Activated B cell treated with CpG ODN at 0.5 μM for 24 hours (primary cell): ENCODE measurements around the gene GRK2. TPM values are rescaled to one million over a fixed set of nuclear protein-coding genes. Genes with fewer than 3 reads are reported as not detected.

ENCODE experiments used
- ATAC-seq: fragments of 200-7000 bp; cut with Tn5 transposase; one replicate; pipeline ENCODE4 v1.10.0; 2021; ENCODE audit warnings: low read depth, mild to moderate bottlenecking, moderate library complexity
- CTCF ChIA-PET: fragments of 350-600 bp; sonication (Branson Sonifier 250); formaldehyde crosslinking; loops from one replicate; lab custom pipeline; 2021; ENCODE audit warnings: antibody characterized with exemption; lab: Charles Lee
- POLR2A ChIA-PET: fragments of 350-600 bp; sonication (Branson Sonifier 250); formaldehyde crosslinking; loops from one replicate; lab custom pipeline; 2021; ENCODE audit warnings: antibody characterized with exemption; lab: Charles Lee
- DNase-seq: peaks from one replicate; pipeline ENCODE4 v3.0.0; 2022
- H3K27ac Mint-ChIP-seq: one replicate; pipeline ENCODE4 v1.8.0; 2020; ENCODE audit warnings: mixed read lengths
- H3K27me3 Mint-ChIP-seq: one replicate; pipeline ENCODE4 v1.8.0; 2021; ENCODE audit warnings: mixed read lengths
- H3K36me3 Mint-ChIP-seq: one replicate; pipeline ENCODE4 v1.8.0; 2021; ENCODE audit warnings: low read depth, mixed read lengths
- H3K4me1 Mint-ChIP-seq: one replicate; pipeline ENCODE4 v1.8.0; 2021; ENCODE audit warnings: mixed read lengths
- H3K4me3 Mint-ChIP-seq: one replicate; pipeline ENCODE4 v1.8.0; 2020; ENCODE audit warnings: mild to moderate bottlenecking, mixed read lengths
- H3K9me3 Mint-ChIP-seq: one replicate; pipeline ENCODE4 v1.8.0; 2020; ENCODE audit warnings: mixed read lengths
- intact Hi-C: fragments of 100-400 bp; cut with micrococcal nuclease; formaldehyde crosslinking; loops from one replicate; pipeline ENCODE4 v1.15.1; 2024
- total RNA-seq: library from RNA; stranded (reverse); gene quantifications from 2 replicates; pipeline ENCODE4 v1.2.3, GENCODE V29; 2022
- TF ChIP-seq, protein P1 (sequence below): fragments of 200-600 bp; IDR thresholded peaks from one replicate; pipeline ENCODE4 v1.8.0; 2022; ENCODE audit warnings: antibody characterized with exemption, mild to moderate bottlenecking

GRK2 gene
- total RNA-seq, 1 donor from 2014 or later: 175 TPM

DNA sequence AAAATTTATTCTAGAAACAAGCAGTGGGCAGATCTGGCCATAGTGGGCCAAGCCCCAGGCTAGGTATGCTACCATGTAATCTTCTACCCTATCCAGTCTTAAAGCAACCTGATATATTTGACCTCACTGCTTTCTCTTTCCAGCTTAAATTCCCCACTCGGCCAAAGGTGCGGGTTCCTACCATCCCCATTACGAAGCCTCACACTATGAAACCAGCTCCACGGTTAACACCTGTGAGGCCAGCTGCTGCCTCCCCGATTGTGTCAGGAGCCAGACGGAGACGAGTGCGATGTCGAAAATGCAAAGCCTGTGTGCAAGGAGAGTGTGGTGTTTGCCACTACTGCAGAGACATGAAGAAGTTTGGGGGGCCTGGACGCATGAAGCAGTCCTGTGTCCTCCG is 21.2 kb upstream of the GRK2 start:
- Mint-ChIP-seq H3K4me1 (peaks cover 37% of the 10 kb centered on the region), H3K27me3 (no peaks in the 10 kb centered on the region), H3K9me3 (no peaks in the 10 kb centered on the region), H3K36me3 (peaks cover 88% of the 10 kb centered on the region), H3K4me3 (no peak overlapping the region), H3K27ac (peak overlapping the region; percentile 69)
- TF ChIP-seq, protein P1, sequence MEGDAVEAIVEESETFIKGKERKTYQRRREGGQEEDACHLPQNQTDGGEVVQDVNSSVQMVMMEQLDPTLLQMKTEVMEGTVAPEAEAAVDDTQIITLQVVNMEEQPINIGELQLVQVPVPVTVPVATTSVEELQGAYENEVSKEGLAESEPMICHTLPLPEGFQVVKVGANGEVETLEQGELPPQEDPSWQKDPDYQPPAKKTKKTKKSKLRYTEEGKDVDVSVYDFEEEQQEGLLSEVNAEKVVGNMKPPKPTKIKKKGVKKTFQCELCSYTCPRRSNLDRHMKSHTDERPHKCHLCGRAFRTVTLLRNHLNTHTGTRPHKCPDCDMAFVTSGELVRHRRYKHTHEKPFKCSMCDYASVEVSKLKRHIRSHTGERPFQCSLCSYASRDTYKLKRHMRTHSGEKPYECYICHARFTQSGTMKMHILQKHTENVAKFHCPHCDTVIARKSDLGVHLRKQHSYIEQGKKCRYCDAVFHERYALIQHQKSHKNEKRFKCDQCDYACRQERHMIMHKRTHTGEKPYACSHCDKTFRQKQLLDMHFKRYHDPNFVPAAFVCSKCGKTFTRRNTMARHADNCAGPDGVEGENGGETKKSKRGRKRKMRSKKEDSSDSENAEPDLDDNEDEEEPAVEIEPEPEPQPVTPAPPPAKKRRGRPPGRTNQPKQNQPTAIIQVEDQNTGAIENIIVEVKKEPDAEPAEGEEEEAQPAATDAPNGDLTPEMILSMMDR: no peak
- no peak for ATAC-seq
- CTCF ChIA-PET: no interaction called here
- POLR2A ChIA-PET: interaction anchor here (0.7 kb wide), 2 partner anchors 10 to 104 kb away, joined by 5 read pairs; no protein-coding TSS in a partner anchor
- intact Hi-C loops: no loop called here
- DNase-seq: no peak

DNA sequence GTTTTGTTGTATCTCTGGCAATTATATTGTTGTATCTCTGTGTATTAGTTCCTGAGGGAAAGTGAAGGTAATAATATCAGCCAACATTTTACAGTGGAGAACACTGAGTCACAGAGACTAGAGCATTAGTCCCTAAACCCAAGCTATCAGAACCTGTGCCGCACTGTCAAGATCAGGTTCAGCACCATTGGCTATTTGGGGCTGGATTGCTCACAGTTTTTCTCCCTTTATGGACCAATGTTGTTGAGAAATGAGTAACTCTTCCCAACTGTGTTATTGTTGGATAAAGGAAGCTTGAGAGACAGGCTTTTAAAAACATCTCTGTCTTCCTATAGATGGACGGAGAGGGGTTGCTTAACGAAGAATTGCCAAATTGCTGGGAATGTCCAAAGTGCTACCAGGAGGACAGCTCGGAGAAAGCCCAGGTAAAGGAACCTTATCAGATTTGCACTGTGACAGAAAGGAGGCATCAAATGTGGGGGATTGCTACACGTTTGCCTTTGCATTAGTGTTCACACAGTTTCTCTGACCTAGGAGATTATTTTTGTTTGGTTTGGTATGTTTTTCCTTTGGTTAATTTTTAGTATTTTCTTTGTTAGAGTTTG is 18.2 kb upstream of the GRK2 start:
- ChIA-PET CTCF (interaction anchor here (0.9 kb wide), 1 partner anchor 14 kb away, joined by 3 read pairs; no protein-coding TSS in a partner anchor), POLR2A (interaction anchor here (0.7 to 1.0 kb wide), 2 partner anchors 8 to 10 kb away, joined by 5 to 9 read pairs; no protein-coding TSS in a partner anchor)
- Mint-ChIP-seq H3K27ac (no peak overlapping the region), H3K36me3 (peaks cover 92% of the 10 kb centered on the region), H3K4me1 (peaks cover 16% of the 10 kb centered on the region), H3K9me3 (no peaks in the 10 kb centered on the region), H3K27me3 (no peaks in the 10 kb centered on the region), H3K4me3 (no peak overlapping the region)
- TF ChIP-seq, protein P1: no peak
- intact Hi-C loops: no loop called here
- ATAC-seq (no peak), DNase-seq (no peak)

DNA sequence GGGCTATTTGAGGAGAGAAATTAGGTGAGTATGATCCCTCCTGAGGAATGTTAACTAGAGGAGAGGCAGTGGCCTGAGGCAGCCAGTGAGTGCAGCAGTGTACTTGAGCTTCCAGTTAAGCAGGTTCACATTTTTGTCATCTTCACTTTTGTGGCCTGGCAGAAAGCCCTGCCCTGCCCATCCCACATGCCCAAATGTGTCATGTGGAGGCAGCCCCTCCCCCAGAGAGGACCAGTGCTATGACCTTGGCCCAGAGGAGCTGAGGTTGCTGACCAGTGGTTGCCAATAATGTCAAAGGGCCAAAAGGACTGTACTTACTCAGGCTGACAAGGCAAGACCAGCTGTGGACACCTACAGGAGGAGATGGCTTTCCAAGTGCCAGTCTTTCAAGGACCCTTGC is 17.6 kb upstream of the GRK2 start:
- ATAC-seq: no peak
- intact Hi-C loops: no loop called here
- Mint-ChIP-seq H3K27me3 (no peaks in the 10 kb centered on the region), H3K4me3 (no peak overlapping the region), H3K36me3 (peaks cover 92% of the 10 kb centered on the region), H3K4me1 (peaks cover 18% of the 10 kb centered on the region), H3K27ac (no peak overlapping the region), H3K9me3 (no peaks in the 10 kb centered on the region)
- ChIA-PET POLR2A (interaction anchor here (1.0 kb wide), 1 partner anchor 9 kb away, joined by 5 read pairs; no protein-coding TSS in a partner anchor), CTCF (no interaction called here)
- TF ChIP-seq, protein P1: no peak
- no peak for DNase-seq

DNA sequence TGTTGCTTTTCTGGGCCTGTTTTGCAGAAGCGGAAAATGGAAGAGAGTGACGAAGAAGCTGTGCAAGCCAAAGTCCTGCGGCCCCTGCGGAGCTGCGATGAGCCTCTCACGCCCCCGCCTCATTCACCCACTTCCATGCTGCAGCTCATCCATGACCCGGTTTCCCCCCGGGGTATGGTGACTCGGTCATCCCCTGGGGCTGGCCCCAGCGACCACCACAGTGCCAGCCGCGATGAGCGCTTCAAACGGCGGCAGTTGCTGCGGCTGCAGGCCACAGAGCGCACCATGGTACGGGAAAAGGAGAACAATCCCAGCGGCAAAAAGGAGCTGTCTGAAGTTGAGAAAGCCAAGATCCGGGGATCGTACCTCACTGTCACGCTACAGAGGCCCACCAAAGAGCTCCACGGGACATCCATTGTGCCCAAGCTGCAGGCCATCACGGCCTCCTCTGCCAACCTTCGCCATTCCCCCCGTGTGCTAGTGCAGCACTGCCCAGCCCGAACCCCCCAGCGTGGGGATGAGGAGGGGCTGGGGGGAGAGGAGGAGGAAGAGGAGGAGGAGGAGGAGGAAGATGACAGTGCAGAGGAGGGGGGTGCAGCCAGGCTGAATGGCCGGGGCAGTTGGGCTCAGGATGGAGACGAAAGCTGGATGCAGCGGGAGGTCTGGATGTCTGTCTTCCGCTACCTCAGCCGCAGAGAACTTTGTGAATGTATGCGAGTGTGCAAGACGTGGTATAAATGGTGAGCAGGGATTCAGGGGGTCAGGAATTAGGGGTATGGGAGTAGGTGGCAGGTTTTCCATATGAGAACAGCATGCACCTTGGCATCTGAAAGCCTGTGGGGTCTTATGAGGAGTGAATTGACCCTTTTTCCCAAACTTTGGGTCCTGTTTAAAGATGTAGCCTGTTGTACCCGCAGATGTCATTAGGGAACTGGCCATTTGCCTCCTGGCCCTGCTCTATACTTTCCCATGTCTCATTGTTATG is 15.9 kb upstream of the GRK2 start:
- TF ChIP-seq, protein P1: no peak
- H3K36me3 Mint-ChIP-seq: peaks cover 94% of the 10 kb centered on the region
- ChIA-PET CTCF (interaction anchor here (0.7 to 1.3 kb wide), 2 partner anchors 12 kb away, joined by 3 to 6 read pairs; no protein-coding TSS in a partner anchor), POLR2A (interaction anchor here (1.2 to 1.7 kb wide), 4 partner anchors 9 to 95 kb away, joined by 3 to 8 read pairs (median 6); no protein-coding TSS in a partner anchor)
- intact Hi-C loops: no loop called here
- peaks cover 8% of the 10 kb centered on the region for H3K4me1 Mint-ChIP-seq
- DNase-seq (no peak), ATAC-seq (no peak)
- H3K27me3 Mint-ChIP-seq: no peaks in the 10 kb centered on the region
- no peak overlapping the region for H3K27ac Mint-ChIP-seq
- no peak overlapping the region for H3K4me3 Mint-ChIP-seq
- no peaks in the 10 kb centered on the region for H3K9me3 Mint-ChIP-seq
